Measurements from ENCODE around the gene GAS6. TPM values are rescaled to one million over a fixed set of nuclear protein-coding genes. Genes with fewer than 3 reads are reported as not detected.

GAS6 gene
- total RNA-seq, 2 experiments from 2014 or later: 0.53 to 0.65 TPM

GRCh38 chr13:113861433-113862030, 2.3 kb downstream of the GAS6 start:
- Mint-ChIP-seq H3K27me3 (ENCODE audit: low read depth) (peaks cover 41% of the 10 kb centered on the region), H3K4me3 (no peak overlapping the region), H3K36me3 (ENCODE audit: low read depth) (no peaks in the 10 kb centered on the region), H3K9me3 (ENCODE audit: insufficient read depth) (no peaks in the 10 kb centered on the region), H3K27ac (no peak overlapping the region), H3K4me1 (ENCODE audit: low read depth) (peaks cover 13% of the 10 kb centered on the region)
- ATAC-seq: no peak
- POLR2A ChIA-PET: no interaction called here
- CTCF ChIA-PET: no interaction called here
- no peak for DNase-seq

- DNase-seq: no peak
- no peak overlapping the region for H3K4me3 Mint-ChIP-seq
- POLR2A ChIA-PET: interaction anchor here (0.6 kb wide), 1 partner anchor 569 kb away, joined by 3 read pairs; no protein-coding TSS in a partner anchor
Measured at GRCh38 chr13:113860665-113861432, 3.0 kb downstream of the GAS6 start.

GRCh38 chr13:113860051-113860664, 3.7 kb downstream of the GAS6 start:
- no peak overlapping the region for H3K27ac Mint-ChIP-seq
- H3K4me3 Mint-ChIP-seq: no peak overlapping the region
- ChIA-PET CTCF (no interaction called here), POLR2A (interaction anchor here (0.6 kb wide), 1 partner anchor 569 kb away, joined by 3 read pairs; no protein-coding TSS in a partner anchor)
- no peaks in the 10 kb centered on the region for H3K9me3 Mint-ChIP-seq (ENCODE audit: insufficient read depth)
- no peak for DNase-seq
- peaks cover 16% of the 10 kb centered on the region for H3K4me1 Mint-ChIP-seq (ENCODE audit: low read depth)
- no peaks in the 10 kb centered on the region for H3K36me3 Mint-ChIP-seq (ENCODE audit: low read depth)
- no peak for ATAC-seq
- peaks cover 28% of the 10 kb centered on the region for H3K27me3 Mint-ChIP-seq (ENCODE audit: low read depth)

More at GRCh38 chr13:113860665-113861432, 3.0 kb downstream of the GAS6 start:
- Mint-ChIP-seq H3K27me3 (ENCODE audit: low read depth) (peaks cover 35% of the 10 kb centered on the region), H3K36me3 (ENCODE audit: low read depth) (no peaks in the 10 kb centered on the region), H3K27ac (no peak overlapping the region), H3K9me3 (ENCODE audit: insufficient read depth) (no peaks in the 10 kb centered on the region), H3K4me1 (ENCODE audit: low read depth) (peaks cover 16% of the 10 kb centered on the region)
- CTCF ChIA-PET: no interaction called here
- no peak for ATAC-seq

- DNase-seq (no peak), ATAC-seq (no peak)
- CTCF ChIA-PET: no interaction called here
- H3K27ac Mint-ChIP-seq: no peak overlapping the region
- no peaks in the 10 kb centered on the region for H3K9me3 Mint-ChIP-seq (ENCODE audit: insufficient read depth)
- no peak overlapping the region for H3K4me3 Mint-ChIP-seq
- POLR2A ChIA-PET: no interaction called here
- peaks cover 28% of the 10 kb centered on the region for H3K27me3 Mint-ChIP-seq (ENCODE audit: low read depth)
- no peaks in the 10 kb centered on the region for H3K36me3 Mint-ChIP-seq (ENCODE audit: low read depth)
- peaks cover 21% of the 10 kb centered on the region for H3K4me1 Mint-ChIP-seq (ENCODE audit: low read depth)
Measured at GRCh38 chr13:113859311-113860050, 4.4 kb downstream of the GAS6 start.

- Mint-ChIP-seq H3K36me3 (ENCODE audit: low read depth) (no peaks in the 10 kb centered on the region), H3K27ac (no peak overlapping the region), H3K4me1 (ENCODE audit: low read depth) (peaks cover 32% of the 10 kb centered on the region), H3K27me3 (ENCODE audit: low read depth) (peaks cover 23% of the 10 kb centered on the region), H3K4me3 (no peak overlapping the region), H3K9me3 (ENCODE audit: insufficient read depth) (no peaks in the 10 kb centered on the region)
- DNase-seq (no peak), ATAC-seq (no peak)
- CTCF ChIA-PET: no interaction called here
- POLR2A ChIA-PET: no interaction called here
Measured at GRCh38 chr13:113857531-113858195, 6.2 kb downstream of the GAS6 start.

GRCh38 chr13:113856716-113857065, 7.2 kb downstream of the GAS6 start:
- DNase-seq (no peak), ATAC-seq (no peak)
- ChIA-PET POLR2A (no interaction called here), CTCF (no interaction called here)
- H3K4me3 Mint-ChIP-seq: no peak overlapping the region
- H3K36me3 Mint-ChIP-seq (ENCODE audit: low read depth): no peaks in the 10 kb centered on the region
- peaks cover 28% of the 10 kb centered on the region for H3K4me1 Mint-ChIP-seq (ENCODE audit: low read depth)
- no peak overlapping the region for H3K27ac Mint-ChIP-seq
- H3K9me3 Mint-ChIP-seq (ENCODE audit: insufficient read depth): no peaks in the 10 kb centered on the region
- H3K27me3 Mint-ChIP-seq (ENCODE audit: low read depth): peaks cover 16% of the 10 kb centered on the region

GRCh38 chr13:113855931-113856715, 7.8 kb downstream of the GAS6 start:
- POLR2A ChIA-PET: no interaction called here
- no peak overlapping the region for H3K27ac Mint-ChIP-seq
- DNase-seq: no peak

GRCh38 chr13:113855012-113855921, 8.6 kb downstream of the GAS6 start:
- Mint-ChIP-seq H3K4me3 (no peak overlapping the region), H3K9me3 (ENCODE audit: insufficient read depth) (no peaks in the 10 kb centered on the region), H3K27me3 (ENCODE audit: low read depth) (peaks cover 9% of the 10 kb centered on the region), H3K36me3 (ENCODE audit: low read depth) (no peaks in the 10 kb centered on the region), H3K4me1 (ENCODE audit: low read depth) (peaks cover 28% of the 10 kb centered on the region), H3K27ac (no peak overlapping the region)
- POLR2A ChIA-PET: no interaction called here
- CTCF ChIA-PET: interaction anchor here (1.0 kb wide), 1 partner anchor 39 kb away, joined by 3 read pairs; no protein-coding TSS in a partner anchor
- ATAC-seq: no peak
- no peak for DNase-seq

More at GRCh38 chr13:113855931-113856715, 7.8 kb downstream of the GAS6 start:
- Mint-ChIP-seq H3K9me3 (ENCODE audit: insufficient read depth) (no peaks in the 10 kb centered on the region), H3K4me1 (ENCODE audit: low read depth) (peaks cover 28% of the 10 kb centered on the region), H3K4me3 (no peak overlapping the region), H3K27me3 (ENCODE audit: low read depth) (peaks cover 10% of the 10 kb centered on the region), H3K36me3 (ENCODE audit: low read depth) (no peaks in the 10 kb centered on the region)
- CTCF ChIA-PET: interaction anchor here (1.0 kb wide), 1 partner anchor 40 kb away, joined by 3 read pairs; no protein-coding TSS in a partner anchor
- ATAC-seq: no peak

GRCh38 chr13:113854238-113855011, 9.5 kb downstream of the GAS6 start:
- H3K27me3 Mint-ChIP-seq (ENCODE audit: low read depth): peaks cover 9% of the 10 kb centered on the region
- peaks cover 28% of the 10 kb centered on the region for H3K4me1 Mint-ChIP-seq (ENCODE audit: low read depth)
- H3K27ac Mint-ChIP-seq: no peak overlapping the region
- H3K36me3 Mint-ChIP-seq (ENCODE audit: low read depth): no peaks in the 10 kb centered on the region
- H3K9me3 Mint-ChIP-seq (ENCODE audit: insufficient read depth): no peaks in the 10 kb centered on the region
- ATAC-seq (peak; percentile 56), DNase-seq (no peak)
- H3K4me3 Mint-ChIP-seq: no peak overlapping the region
- CTCF ChIA-PET: no interaction called here
- POLR2A ChIA-PET: no interaction called here

Data from activated CD8-positive, alpha-beta T cell treated with anti-CD3 and anti-CD28 coated beads, Interleukin-2, amount 10 ng/mL, durations not matched to agents 7 days and 5 days (primary cell).